Measurements from ENCODE around the gene APLN. TPM values are rescaled to one million over a fixed set of nuclear protein-coding genes. Genes with fewer than 3 reads are reported as not detected.

Gene APLN
- total RNA-seq, 1 experiment from 2014 or later = not detected

DNA sequence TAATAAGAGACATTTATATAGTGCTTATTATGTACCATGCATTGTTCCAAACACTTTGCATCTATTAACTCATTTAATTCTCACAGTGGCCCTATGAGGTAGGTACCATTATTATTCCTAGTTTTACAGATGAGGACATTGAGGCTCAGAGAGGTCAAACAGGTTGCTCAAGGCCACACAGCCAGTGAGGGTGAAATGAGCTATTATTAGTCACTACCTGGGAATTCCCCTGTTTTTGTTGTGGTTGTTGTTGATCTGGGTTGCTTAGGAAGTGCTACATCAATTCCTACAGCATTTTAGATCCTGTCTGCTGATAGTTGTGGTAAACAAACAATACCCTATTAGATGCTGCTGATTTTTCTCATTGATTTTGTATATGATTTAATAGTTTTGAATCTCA, 41.2 kb downstream of the APLN start:
- Mint-ChIP-seq H3K27ac (ENCODE audit: low read depth, unreplicated experiment) (no peak overlapping the region), H3K9me3 (ENCODE audit: unreplicated experiment) (no peaks in the 10 kb centered on the region), H3K4me1 (ENCODE audit: insufficient read depth, unreplicated experiment) (no peaks in the 10 kb centered on the region), H3K36me3 (ENCODE audit: insufficient read depth, unreplicated experiment) (no peaks in the 10 kb centered on the region), H3K27me3 (ENCODE audit: insufficient read depth, unreplicated experiment) (peaks cover 15% of the 10 kb centered on the region), H3K4me3 (ENCODE audit: unreplicated experiment) (no peak overlapping the region)
- TF ChIP-seq, protein P1, sequence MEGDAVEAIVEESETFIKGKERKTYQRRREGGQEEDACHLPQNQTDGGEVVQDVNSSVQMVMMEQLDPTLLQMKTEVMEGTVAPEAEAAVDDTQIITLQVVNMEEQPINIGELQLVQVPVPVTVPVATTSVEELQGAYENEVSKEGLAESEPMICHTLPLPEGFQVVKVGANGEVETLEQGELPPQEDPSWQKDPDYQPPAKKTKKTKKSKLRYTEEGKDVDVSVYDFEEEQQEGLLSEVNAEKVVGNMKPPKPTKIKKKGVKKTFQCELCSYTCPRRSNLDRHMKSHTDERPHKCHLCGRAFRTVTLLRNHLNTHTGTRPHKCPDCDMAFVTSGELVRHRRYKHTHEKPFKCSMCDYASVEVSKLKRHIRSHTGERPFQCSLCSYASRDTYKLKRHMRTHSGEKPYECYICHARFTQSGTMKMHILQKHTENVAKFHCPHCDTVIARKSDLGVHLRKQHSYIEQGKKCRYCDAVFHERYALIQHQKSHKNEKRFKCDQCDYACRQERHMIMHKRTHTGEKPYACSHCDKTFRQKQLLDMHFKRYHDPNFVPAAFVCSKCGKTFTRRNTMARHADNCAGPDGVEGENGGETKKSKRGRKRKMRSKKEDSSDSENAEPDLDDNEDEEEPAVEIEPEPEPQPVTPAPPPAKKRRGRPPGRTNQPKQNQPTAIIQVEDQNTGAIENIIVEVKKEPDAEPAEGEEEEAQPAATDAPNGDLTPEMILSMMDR (IDR thresholded peaks at IDR 0.05; ENCODE audit: unreplicated experiment) = no peak
- intact Hi-C loops (cut with micrococcal nuclease) = no loop called here
- DNase-seq (ENCODE audit: unreplicated experiment) = no peak
- ChIA-PET CTCF (interaction anchor here (0.6 to 1.0 kb wide), 2 partner anchors 112 to 113 kb away, joined by 3 to 5 read pairs; no protein-coding TSS in a partner anchor), POLR2A (no interaction called here)
- BruUV-seq (replicated peaks) = no TSS peak

DNA sequence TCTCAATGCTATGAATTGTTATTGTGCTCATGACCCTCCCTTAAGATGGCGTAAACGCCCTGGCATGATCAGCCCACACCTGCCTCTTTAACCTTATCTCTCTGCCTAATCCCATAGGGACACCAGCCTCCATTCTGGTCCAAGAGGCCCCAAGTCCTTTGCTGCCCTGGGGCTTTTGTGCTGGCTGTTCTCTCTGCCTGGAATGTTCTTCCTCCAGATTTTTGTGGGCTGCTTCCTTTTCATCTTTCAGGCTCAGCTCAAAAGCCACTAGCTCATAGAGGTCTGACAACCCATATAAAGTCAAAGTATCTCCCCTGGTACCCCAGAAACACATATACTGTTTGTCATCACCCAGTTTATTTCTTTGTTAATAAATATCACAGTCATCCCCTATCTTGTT, 42.4 kb downstream of the APLN start:
- peaks cover 22% of the 10 kb centered on the region for H3K27me3 Mint-ChIP-seq (ENCODE audit: insufficient read depth, unreplicated experiment)
- no peaks in the 10 kb centered on the region for H3K9me3 Mint-ChIP-seq (ENCODE audit: unreplicated experiment)
- no peak for DNase-seq (ENCODE audit: unreplicated experiment)
- ChIA-PET POLR2A (no interaction called here), CTCF (interaction anchor here (0.6 to 1.3 kb wide), 5 partner anchors 14 to 313 kb away, joined by 3 to 4 read pairs (median 3); no protein-coding TSS in a partner anchor)
- H3K27ac Mint-ChIP-seq (ENCODE audit: low read depth, unreplicated experiment) = no peak overlapping the region
- H3K4me1 Mint-ChIP-seq (ENCODE audit: insufficient read depth, unreplicated experiment) = no peaks in the 10 kb centered on the region
- H3K36me3 Mint-ChIP-seq (ENCODE audit: insufficient read depth, unreplicated experiment) = no peaks in the 10 kb centered on the region
- intact Hi-C loops (cut with micrococcal nuclease) = no loop called here
- H3K4me3 Mint-ChIP-seq (ENCODE audit: unreplicated experiment) = no peak overlapping the region
- TF ChIP-seq, protein P1 (IDR thresholded peaks at IDR 0.05; ENCODE audit: unreplicated experiment) = no peak
- BruUV-seq (replicated peaks) = no TSS peak

DNA sequence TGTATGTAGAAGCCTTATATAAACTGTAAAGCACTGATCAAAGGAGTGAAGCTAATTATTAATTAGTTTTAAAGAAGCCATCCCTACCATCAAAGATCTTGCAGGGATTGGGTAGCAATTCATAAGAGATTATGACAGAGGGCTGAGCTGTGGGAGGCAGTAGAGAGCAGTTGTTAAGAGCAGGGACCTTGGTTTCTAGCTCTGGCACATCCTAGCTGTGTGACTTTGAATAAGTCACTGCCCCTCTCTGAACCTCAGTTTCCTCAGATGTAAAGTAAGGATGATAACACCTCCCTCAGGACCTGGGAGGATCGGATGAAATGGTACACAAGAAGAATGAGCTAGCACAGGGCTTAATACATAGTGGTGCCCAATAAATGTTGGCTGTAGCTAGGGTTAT, 45.4 kb downstream of the APLN start:
- POLR2A ChIA-PET = interaction anchor here (0.5 kb wide), 1 partner anchor 303 kb away, joined by 3 read pairs; no protein-coding TSS in a partner anchor
- intact Hi-C loops (cut with micrococcal nuclease) = loop anchor here (10.0 kb wide), 1 partner anchor 295 kb away; the partner anchor contains the start of gene UTP14A
- H3K27ac Mint-ChIP-seq (ENCODE audit: low read depth, unreplicated experiment) = no peak overlapping the region
- DNase-seq (ENCODE audit: unreplicated experiment) = no peak
- H3K27me3 Mint-ChIP-seq (ENCODE audit: insufficient read depth, unreplicated experiment) = peaks cover 22% of the 10 kb centered on the region
- no peaks in the 10 kb centered on the region for H3K9me3 Mint-ChIP-seq (ENCODE audit: unreplicated experiment)
- CTCF ChIA-PET = interaction anchor here (0.6 to 3.7 kb wide), 16 partner anchors 10 to 583 kb away, joined by 3 to 47 read pairs (median 4); no protein-coding TSS in a partner anchor
- no peaks in the 10 kb centered on the region for H3K36me3 Mint-ChIP-seq (ENCODE audit: insufficient read depth, unreplicated experiment)
- H3K4me3 Mint-ChIP-seq (ENCODE audit: unreplicated experiment) = no peak overlapping the region
- TF ChIP-seq, protein P1 (IDR thresholded peaks at IDR 0.05; ENCODE audit: unreplicated experiment) = no peak
- H3K4me1 Mint-ChIP-seq (ENCODE audit: insufficient read depth, unreplicated experiment) = no peaks in the 10 kb centered on the region
- no TSS peak for BruUV-seq (replicated peaks)

DNA sequence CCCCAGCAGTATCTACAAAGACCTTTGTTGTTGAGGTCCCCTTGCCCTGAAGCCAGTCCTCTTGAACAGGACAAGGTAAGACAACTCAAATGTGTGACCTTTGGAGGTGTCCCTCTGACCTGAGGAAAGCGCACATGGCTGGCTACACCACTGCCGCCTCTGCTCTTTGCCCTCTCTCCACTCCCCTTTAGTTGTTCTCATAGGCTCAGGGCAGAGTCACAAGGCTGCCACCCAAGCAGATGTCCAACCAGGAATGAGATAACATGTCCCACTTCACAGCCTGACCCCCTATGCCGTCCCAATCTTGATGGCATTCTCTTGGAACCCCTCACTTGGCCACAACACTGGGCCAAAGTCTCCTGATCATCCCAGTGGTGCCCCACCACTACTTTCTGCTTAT, 46.3 kb downstream of the APLN start:
- DNase-seq (ENCODE audit: unreplicated experiment) = no peak
- Mint-ChIP-seq H3K9me3 (ENCODE audit: unreplicated experiment) (no peaks in the 10 kb centered on the region), H3K27me3 (ENCODE audit: insufficient read depth, unreplicated experiment) (peaks cover 22% of the 10 kb centered on the region), H3K36me3 (ENCODE audit: insufficient read depth, unreplicated experiment) (no peaks in the 10 kb centered on the region), H3K4me1 (ENCODE audit: insufficient read depth, unreplicated experiment) (no peaks in the 10 kb centered on the region), H3K27ac (ENCODE audit: low read depth, unreplicated experiment) (no peak overlapping the region), H3K4me3 (ENCODE audit: unreplicated experiment) (no peak overlapping the region)
- no TSS peak for BruUV-seq (replicated peaks)
- TF ChIP-seq, protein P1 (IDR thresholded peaks at IDR 0.05; ENCODE audit: unreplicated experiment) = no peak
- POLR2A ChIA-PET = interaction anchor here (1.2 kb wide), 1 partner anchor 118 kb away, joined by 4 read pairs; no protein-coding TSS in a partner anchor
- CTCF ChIA-PET = interaction anchor here (0.8 to 3.7 kb wide), 12 partner anchors 11 to 584 kb away, joined by 3 to 47 read pairs (median 4); no protein-coding TSS in a partner anchor
- intact Hi-C loops (cut with micrococcal nuclease) = loop anchor here (10.0 kb wide), 1 partner anchor 296 kb away; the partner anchor contains the start of gene UTP14A
